H1 (cell line): Measurements from ENCODE around the gene HMCN1. TPM values are rescaled to one million over a fixed set of nuclear protein-coding genes. Genes with fewer than 3 reads are reported as not detected.

Source experiments
- CTCF ChIA-PET: fragments of 300-600 bp; sonication (Branson Sonifier 250); formaldehyde crosslinking; loops from one replicate; lab custom pipeline; 2021; ENCODE audit not compliant: partially characterized antibody; lab: Charles Lee
- POLR2A ChIA-PET: fragments of 300-600 bp; sonication (Branson Sonifier 250); formaldehyde crosslinking; loops from one replicate; lab custom pipeline; 2021; ENCODE audit warnings: inconsistent platforms; ENCODE audit not compliant: partially characterized antibody; lab: Charles Lee
- DNase-seq, 2 experiments: peaks; one replicate each; pipeline versions ENCODE4 v3.0.0 to v3.0.0-alpha.2; 2010 to 2022; ENCODE audit warnings: low spot score in 2 of 2, low read depth in 1 of 2, mixed read lengths in 1 of 2
- FAIRE-seq: peaks from 2 replicates; lab custom pipeline; 2011; peaks lifted over from hg19 to GRCh38; lab: Jason Lieb, UNC
- H2AFZ ChIP-seq: 2 replicates; pipeline ENCODE4 v1.8.1; 2012; ENCODE audit warnings: low read length, inconsistent platforms
- H2AK5ac ChIP-seq: 2 replicates; pipeline ENCODE4 v1.6.1; 2013; ENCODE audit warnings: low read depth, low read length
- H2BK120ac ChIP-seq: replicated peaks from 2 replicates; pipeline ENCODE3; 2013; ENCODE audit warnings: low read depth, low read length, inconsistent platforms
- H2BK12ac ChIP-seq: 2 replicates; pipeline ENCODE4 v1.6.1; 2013; ENCODE audit warnings: low read depth, low read length
- H2BK15ac ChIP-seq: 2 replicates; pipeline ENCODE4 v1.6.1; 2013; ENCODE audit warnings: low read length
- H2BK20ac ChIP-seq: 2 replicates; pipeline ENCODE4 v1.6.1; 2013; ENCODE audit warnings: low read length
- H2BK5ac ChIP-seq: 2 replicates; pipeline ENCODE4 v1.6.1; 2013; ENCODE audit warnings: low read depth, low read length
- H3K14ac ChIP-seq: 2 replicates; pipeline ENCODE4 v1.6.1; 2013; ENCODE audit warnings: inconsistent platforms; ENCODE audit not compliant: insufficient read length
- H3K18ac ChIP-seq: 2 replicates; pipeline ENCODE4 v1.6.1; 2013; ENCODE audit warnings: low read length; ENCODE audit errors: extremely low read depth
- H3K23ac ChIP-seq: 2 replicates; pipeline ENCODE4 v1.6.1; 2013; ENCODE audit warnings: inconsistent platforms; ENCODE audit not compliant: insufficient read length
- H3K23me2 ChIP-seq: 2 replicates; pipeline ENCODE4 v1.6.1; 2013; ENCODE audit warnings: low read depth, low read length
- H3K27ac ChIP-seq: 2 replicates; pipeline ENCODE4 v1.6.1; 2011; ENCODE audit warnings: low read depth, low read length, inconsistent platforms
- H3K27me3 ChIP-seq, 4 experiments: replicated peaks in 1 of 4; 1 replicate in 1 of 4; 2 replicates in 3 of 4; pipeline versions ENCODE4 v1.6.1 to v1.8.1; 2011 to 2013; ENCODE audit warnings: low read length in 3 of 4, mild to moderate bottlenecking in 3 of 4, inconsistent platforms in 2 of 4, mixed read lengths in 2 of 4, moderate library complexity in 1 of 4; ENCODE audit not compliant: control insufficient read depth in 3 of 4, insufficient read depth in 3 of 4; ENCODE audit errors: extremely low read depth in 1 of 4
- H3K36me3 ChIP-seq, 4 experiments: 2 replicates each; pipeline versions ENCODE4 v1.6.1 to v1.8.1; 2011 to 2013; ENCODE audit warnings: mild to moderate bottlenecking in 4 of 4, low read length in 3 of 4, moderate library complexity in 2 of 4, control low read depth in 1 of 4, inconsistent platforms in 1 of 4; ENCODE audit not compliant: insufficient read depth in 4 of 4, control insufficient read depth in 2 of 4
- H3K4ac ChIP-seq: replicated peaks from 2 replicates; pipeline ENCODE3; 2013; ENCODE audit warnings: low read length, low read depth, mixed read lengths, inconsistent platforms; ENCODE audit not compliant: insufficient read length
- H3K4me1 ChIP-seq, 4 experiments: replicated peaks in 1 of 4; 1 replicate in 1 of 4; 2 replicates in 3 of 4; pipeline versions ENCODE4 v1.6.1 to v1.8.1; 2011 to 2013; ENCODE audit warnings: low read length in 3 of 4, inconsistent platforms in 2 of 4, mixed read lengths in 1 of 4; ENCODE audit not compliant: insufficient read depth in 4 of 4, control insufficient read depth in 3 of 4
- H3K4me2 ChIP-seq, 2 experiments: 2 replicates each; pipeline versions ENCODE4 v1.6.1 to v1.8.1; 2011 to 2013; ENCODE audit warnings: low read depth in 2 of 2, low read length in 2 of 2, control low read depth in 1 of 2, inconsistent platforms in 1 of 2, mild to moderate bottlenecking in 1 of 2; ENCODE audit not compliant: insufficient read depth in 1 of 2
- H3K4me3 ChIP-seq, 4 experiments: fragments of 200-600, 300-600 bp in 1 of 4; sonication (generic), shearing (Covaris generic), sonication (Bioruptor Twin) in 1 of 4; 2 replicates each; pipeline versions ENCODE4 v1.5.1 to v1.8.1; 2011 to 2016; ENCODE audit warnings: low read length in 4 of 4, low read depth in 3 of 4, control low read depth in 2 of 4, inconsistent platforms in 2 of 4, mild to moderate bottlenecking in 2 of 4, mixed read lengths in 1 of 4, moderate library complexity in 1 of 4; ENCODE audit not compliant: insufficient read depth in 2 of 4; ENCODE audit errors: extremely low read depth in 1 of 4
- H3K56ac ChIP-seq: replicated peaks from 2 replicates; pipeline ENCODE3; 2013; ENCODE audit warnings: low read depth, mild to moderate bottlenecking, mixed read lengths, low read length, inconsistent platforms; ENCODE audit not compliant: insufficient read length
- H3K79me1 ChIP-seq: 2 replicates; pipeline ENCODE4 v1.6.1; 2013; ENCODE audit warnings: low read depth, low read length, control low read depth
- H3K79me2 ChIP-seq, 2 experiments: 2 replicates each; pipeline versions ENCODE4 v1.6.1 to v1.8.1; 2012 to 2013; ENCODE audit warnings: low read length in 2 of 2, mild to moderate bottlenecking in 2 of 2, inconsistent platforms in 1 of 2; ENCODE audit not compliant: insufficient read depth in 2 of 2, control insufficient read depth in 1 of 2
- H3K9ac ChIP-seq, 4 experiments: replicated peaks in 1 of 4; 1 replicate in 1 of 4; 2 replicates in 3 of 4; pipeline versions ENCODE4 v1.6.1 to v1.8.1; 2011 to 2013; ENCODE audit warnings: low read depth in 3 of 4, low read length in 3 of 4, control low read depth in 2 of 4, mild to moderate bottlenecking in 2 of 4, moderate library complexity in 2 of 4, inconsistent platforms in 1 of 4; ENCODE audit errors: extremely low read depth in 1 of 4
- H3K9me3 ChIP-seq, 2 experiments: 2 replicates each; pipeline versions ENCODE4 v1.6.1 to v1.8.1; 2012 to 2013; ENCODE audit warnings: mild to moderate bottlenecking in 2 of 2, moderate library complexity in 2 of 2, control low read depth in 1 of 2, inconsistent platforms in 1 of 2, low read depth in 1 of 2, low read length in 1 of 2, mixed read lengths in 1 of 2; ENCODE audit not compliant: insufficient read depth in 2 of 2
- H4K20me1 ChIP-seq, 2 experiments: replicated peaks in 1 of 2; 2 replicates each; pipeline versions ENCODE3 to v1.8.1; 2011 to 2013; ENCODE audit warnings: inconsistent platforms in 2 of 2, low read length in 2 of 2, mild to moderate bottlenecking in 1 of 2; ENCODE audit not compliant: insufficient read depth in 2 of 2, control insufficient read depth in 1 of 2
- H4K5ac ChIP-seq: 2 replicates; pipeline ENCODE4 v1.6.1; 2013; ENCODE audit warnings: low read length, low read depth, mixed read lengths, inconsistent platforms; ENCODE audit not compliant: insufficient read length
- H4K8ac ChIP-seq: 2 replicates; pipeline ENCODE4 v1.8.0; 2013; ENCODE audit warnings: mild to moderate bottlenecking, moderate library complexity, low read length, inconsistent platforms; ENCODE audit not compliant: insufficient read depth; ENCODE audit errors: extremely low read depth
- H4K91ac ChIP-seq: replicated peaks from 2 replicates; pipeline ENCODE3; 2013; ENCODE audit warnings: low read length, mixed read lengths, inconsistent platforms; ENCODE audit not compliant: insufficient read length
- ASH2L ChIP-seq: fragments of 200-600, 300-600 bp; sonication (generic); IDR thresholded peaks from one replicate; pipeline ENCODE4 v1.7.1; 2017; ENCODE audit warnings: low read length
- BRCA1 ChIP-seq: IDR thresholded peaks from 2 replicates; pipeline ENCODE4 v1.6.1; 2012; ENCODE audit warnings: low read depth, low read length, improper control_type of control experiment
- CBX5 ChIP-seq: fragments of 300-800, 300-1000 bp; sonication (generic); IDR thresholded peaks from 2 replicates; pipeline ENCODE4 v1.7.1; 2016; ENCODE audit warnings: antibody characterized with exemption, low read length, low read depth
- CBX8 ChIP-seq: fragments of 300-800, 300-1000 bp; sonication (generic); IDR thresholded peaks from 2 replicates; pipeline ENCODE4 v1.7.1; 2016; ENCODE audit warnings: low read depth, low read length, borderline replicate concordance
- E2F6 ChIP-seq: IDR thresholded peaks from 2 replicates; pipeline ENCODE4 v1.6.1; 2012; ENCODE audit warnings: inconsistent platforms
- GABPA ChIP-seq: IDR thresholded peaks from 2 replicates; pipeline ENCODE4 v1.6.1; 2011; ENCODE audit warnings: mild to moderate bottlenecking, low read length, moderate library complexity, borderline replicate concordance; ENCODE audit not compliant: insufficient read depth
- KDM4A ChIP-seq: IDR thresholded peaks from one replicate; pipeline ENCODE4 v1.7.1; 2012; ENCODE audit warnings: low read depth, mild to moderate bottlenecking, moderate library complexity, low read length, inconsistent platforms; ENCODE audit not compliant: severe bottlenecking
- MAFK ChIP-seq: IDR thresholded peaks from 2 replicates; pipeline ENCODE4 v1.6.1; 2012; ENCODE audit warnings: low read depth, mild to moderate bottlenecking, improper control_type of control experiment, low read length
- POLR2A ChIP-seq, 2 experiments: IDR thresholded peaks; 1 replicate in 1 of 2; 2 replicates in 1 of 2; pipeline ENCODE4 v1.6.1; 2011; ENCODE audit warnings: low read depth in 2 of 2, low read length in 2 of 2, mild to moderate bottlenecking in 2 of 2; ENCODE audit errors: control extremely low read depth in 1 of 2
- POU5F1 ChIP-seq: IDR thresholded peaks from 2 replicates; pipeline ENCODE4 v1.6.1; 2011; ENCODE audit warnings: low read depth, mild to moderate bottlenecking, low read length, moderate library complexity
- SIX5 ChIP-seq: IDR thresholded peaks from 2 replicates; pipeline ENCODE4 v1.6.1; 2011; ENCODE audit warnings: mild to moderate bottlenecking, low read depth, low read length
- TAF1 ChIP-seq: IDR thresholded peaks from 2 replicates; pipeline ENCODE4 v1.6.1; 2011; ENCODE audit warnings: mild to moderate bottlenecking, low read depth, low read length
- TEAD4 ChIP-seq: IDR thresholded peaks from 2 replicates; pipeline ENCODE4 v1.6.1; 2012; ENCODE audit warnings: low read depth, low read length, inconsistent platforms, mixed read lengths
- WGBS, 2 experiments: shearing (Covaris generic) in 1 of 2; methylation state at CpG; one replicate each; pipeline versions ENCODE4 v1.1.6 to v1.1.7; 2013 to 2015; ENCODE audit warnings: low lambda C conversion rate in 2 of 2, mixed read lengths in 2 of 2, inconsistent platforms in 1 of 2, low coverage in 1 of 2, missing lambda C conversion rate in 1 of 2; ENCODE audit not compliant: insufficient replicate concordance in 2 of 2, insufficient coverage in 1 of 2, insufficient read length in 1 of 2; ENCODE audit errors: extremely low coverage in 1 of 2, missing lambda C conversion rate in 1 of 2; 5-methylcytosine and 5-hydroxymethylcytosine counted together
- polyA plus RNA-seq, 7 experiments: library from polyadenylated mRNA; depleted of rRNA in 3 of 7; stranded (reverse) in 5 of 7; unstranded in 2 of 7; fragments of >200 nt in 5 of 7; fragments of 200-250 nt in 2 of 7; gene quantifications; 1 replicate in 5 of 7; 2 replicates in 1 of 7; 4 replicates in 1 of 7; pipeline versions ENCODE4 v1.2.1 to v1.2.3, GENCODE V29; 2011 to 2013; ENCODE audit warnings: missing spikeins in 2 of 7, mixed read lengths in 2 of 7
- total RNA-seq: library from RNA; stranded (reverse); fragmentation: NEBNext Ultra II Directional; extraction: Animal tissue kit (Norgen Biotek cat#: 25700); gene quantifications from 2 replicates; pipeline ENCODE4 v1.2.1, GENCODE V29; 2021

HMCN1 gene
- total and polyA plus RNA-seq, 2 of the 8 experiments (the other 6 are each of a cell fraction or from before 2014, with no cell fraction given), result 13.8 to 14.6 TPM

DNA sequence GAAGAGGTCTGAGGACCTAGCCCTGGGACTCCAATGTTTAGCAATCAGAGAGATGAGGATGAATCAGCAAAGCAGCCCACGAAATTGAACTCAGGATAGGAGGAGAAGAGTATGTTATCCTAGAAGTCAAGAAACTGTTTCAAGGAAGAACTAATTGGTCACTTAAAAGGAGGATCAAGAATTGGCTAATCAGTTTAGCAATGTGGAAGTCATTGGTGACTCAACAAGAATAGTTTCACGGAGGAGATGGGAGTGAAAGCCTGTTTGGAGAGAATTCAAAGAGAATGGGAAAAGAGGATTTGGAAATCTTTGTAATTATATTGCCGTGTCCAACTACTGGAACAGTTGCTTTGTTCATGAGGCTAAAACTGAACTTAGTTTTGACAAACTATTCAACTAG lies 7.4 kb downstream of the HMCN1 start:
- Histone ChIP-seq H3K79me2 (no peaks in the 10 kb centered on the region; a peak in 1 of 4 replicates), H3K4me1 (no peaks in the 10 kb centered on the region), H3K27me3 (no peaks in the 10 kb centered on the region), H3K4ac (no peak overlapping the region), H3K18ac (no peak overlapping the region), H3K79me1 (no peaks in the 10 kb centered on the region), H3K14ac (no peak overlapping the region), H4K5ac (no peak overlapping the region), H2BK120ac (no peak overlapping the region), H3K9me3 (0 out of 4 replicates have a peak, but pooled peaks cover 0 to 5% of the 10 kb centered on the region in 2 experiments), H3K23me2 (no peaks in the 10 kb centered on the region), H3K23ac (no peak overlapping the region), H3K4me3 (no peak overlapping the region), H2BK15ac (no peak overlapping the region), H4K20me1 (no peaks in the 10 kb centered on the region), H4K91ac (no peak overlapping the region), H3K9ac (no peak overlapping the region), H4K8ac (no peak overlapping the region), H3K56ac (no peak overlapping the region), H2BK12ac (no peak overlapping the region), H2BK20ac (no peak overlapping the region), H2BK5ac (no peak overlapping the region), H3K4me2 (no peak overlapping the region), H2AK5ac (no peak overlapping the region), H3K36me3 (no peaks in the 10 kb centered on the region), H2AFZ (no peak overlapping the region), H3K27ac (no peak overlapping the region)
- 89% methylated on average over 3 of the region's 3 CpGs; no CpG with 5 or more reads in 1 of the 2 experiments for WGBS, 2 experiments
- POLR2A ChIA-PET, result no interaction called here
- no peak for FAIRE-seq
- DNase-seq, result no peak
- CTCF ChIA-PET, result interaction anchor here (0.9 kb wide), 1 partner anchor 47 kb away, joined by 3 read pairs; no protein-coding TSS in a partner anchor
- TF ChIP-seq TEAD4, result no peak
- no peak for TF ChIP-seq BRCA1
- TF ChIP-seq TAF1, result no peak
- no peak for TF ChIP-seq SIX5
- TF ChIP-seq MAFK, result no peak
- TF ChIP-seq KDM4A, result no peak
- no peak for TF ChIP-seq GABPA
- no peak for TF ChIP-seq ASH2L
- TF ChIP-seq CBX8, result no peak
- no peak for TF ChIP-seq POU5F1
- TF ChIP-seq CBX5, result no peak
- TF ChIP-seq E2F6, result no peak
- no peak for TF ChIP-seq POLR2A (IDR thresholded peaks at IDR 0.05; ENCODE audit: control extremely low read depth in 1 of 2, low read depth in 2 of 2, low read length in 2 of 2)
